NCI-H345 (cell line): ENCODE data around the gene CALD1.

ENCODE experiments used
- DNase-seq: peaks from one replicate; lab custom pipeline; 2025; lab: John Stamatoyannopoulos, UW

The CALD1 gene

GRCh38 chr7:134788191-134788590 is 8.8 kb downstream of the CALD1 start:
- DNase-seq = no peak

GRCh38 chr7:134789967-134790685 is 10.7 kb downstream of the CALD1 start:
- DNase-seq = no peak

- no peak for DNase-seq
Observed at GRCh38 chr7:134792968-134793367, 13.5 kb downstream of the CALD1 start.

- no peak for DNase-seq
Observed at GRCh38 chr7:134795231-134795630, 15.8 kb downstream of the CALD1 start.

GRCh38 chr7:134798155-134798554 is 18.7 kb downstream of the CALD1 start:
- no peak for DNase-seq

- DNase-seq = no peak
Observed at GRCh38 chr7:134799377-134799776, 19.9 kb downstream of the CALD1 start.

GRCh38 chr7:134802762-134803161 is 23.3 kb downstream of the CALD1 start:
- no peak for DNase-seq

- no peak for DNase-seq
Observed at GRCh38 chr7:134804351-134804750, 24.9 kb downstream of the CALD1 start.

GRCh38 chr7:134804854-134805253 is 25.4 kb downstream of the CALD1 start:
- no peak for DNase-seq

- no peak for DNase-seq
Observed at GRCh38 chr7:134806197-134806596, 26.8 kb downstream of the CALD1 start.

GRCh38 chr7:134809616-134810015 is 30.2 kb downstream of the CALD1 start:
- no peak for DNase-seq

- DNase-seq = no peak
Observed at GRCh38 chr7:134811765-134812164, 32.3 kb downstream of the CALD1 start.

- DNase-seq = no peak
Observed at GRCh38 chr7:134813663-134814396, 34.4 kb downstream of the CALD1 start.

GRCh38 chr7:134814730-134815364 is 35.4 kb downstream of the CALD1 start:
- DNase-seq = no peak

- DNase-seq = no peak
Observed at GRCh38 chr7:134818613-134819345, 39.3 kb downstream of the CALD1 start.

- no peak for DNase-seq
Observed at GRCh38 chr7:134819401-134819800, 40.0 kb downstream of the CALD1 start.

GRCh38 chr7:134820295-134820694 is 40.9 kb downstream of the CALD1 start:
- no peak for DNase-seq

GRCh38 chr7:134820778-134821177 is 41.3 kb downstream of the CALD1 start:
- no peak for DNase-seq

GRCh38 chr7:134823400-134823799 is 44.0 kb downstream of the CALD1 start:
- DNase-seq = no peak

GRCh38 chr7:134825666-134826065 is 46.2 kb downstream of the CALD1 start:
- DNase-seq = no peak

- DNase-seq = no peak
Observed at GRCh38 chr7:134826105-134826504, 46.7 kb downstream of the CALD1 start.

GRCh38 chr7:134827436-134827835 is 48.0 kb downstream of the CALD1 start:
- DNase-seq = no peak
